ENCODE results near the gene PLS1.
"Not testable (repeated sequence)": the region's sequence is repeated elsewhere in the genome, so short reads cannot be mapped to it uniquely, and the experiment has no call there.

The PLS1 gene

DNA sequence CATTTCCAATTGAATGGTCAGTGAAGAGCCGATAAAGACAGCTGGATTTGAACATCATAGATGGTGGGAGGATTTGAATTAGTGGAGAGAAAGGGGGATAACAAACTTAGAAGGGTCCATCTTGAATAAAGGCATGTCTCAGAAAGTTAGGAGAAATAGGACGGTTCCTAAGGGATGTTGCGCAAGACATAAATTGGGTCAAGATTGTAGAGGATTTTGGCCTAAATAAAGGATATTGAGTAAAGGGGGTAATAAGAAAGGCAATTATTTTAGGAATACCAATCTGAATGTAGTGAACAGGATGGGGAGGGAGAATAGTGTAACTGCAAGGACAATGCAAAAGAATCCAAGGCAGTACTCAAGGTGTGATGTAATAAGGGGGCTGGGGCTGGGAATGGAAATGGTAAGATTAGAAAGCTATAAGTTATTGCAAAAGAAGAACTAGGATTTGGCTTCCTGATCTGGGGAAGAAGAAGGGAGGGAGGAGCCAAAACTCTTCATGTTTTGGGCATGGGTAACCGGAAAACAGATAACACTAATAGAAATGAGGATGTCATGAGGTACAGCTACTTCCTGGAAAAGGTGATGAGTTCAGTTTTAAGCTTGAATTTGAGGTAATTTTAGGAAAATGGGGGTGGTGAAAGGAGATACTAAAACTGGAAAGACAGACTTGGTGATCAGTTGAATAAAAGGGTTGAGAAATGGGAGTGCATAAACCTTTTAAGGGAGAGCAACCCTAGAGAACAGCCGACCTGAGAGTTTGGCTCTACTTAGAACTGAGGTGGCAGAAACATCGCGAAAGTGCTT is 110.3 kb downstream of the PLS1 start:
- no peak overlapping the region for H3K27ac ChIP-seq (ENCODE audit: low read depth, low read length)
- no peaks in the 10 kb centered on the region for H3K36me3 ChIP-seq (ENCODE audit: control insufficient read depth in 5 of 5, insufficient read depth in 5 of 5, low read length in 5 of 5)
- no peak overlapping the region for H3K9ac ChIP-seq (ENCODE audit: low read length in 5 of 5)
- H3K4me3 ChIP-seq (ENCODE audit: low read depth in 1 of 5, low read length in 5 of 5), result no peak overlapping the region
- peaks cover 0 to 3% (median 0%) of the 10 kb centered on the region in 5 donors for H3K4me1 ChIP-seq (ENCODE audit: control insufficient read depth in 5 of 5, insufficient read depth in 5 of 5, low read length in 5 of 5)
- H3K27me3 ChIP-seq (ENCODE audit: control insufficient read depth in 5 of 5, insufficient read depth in 4 of 5, low read length in 5 of 5), result no peaks in the 10 kb centered on the region
- H3K9me3 ChIP-seq (ENCODE audit: control insufficient read depth in 5 of 5, low read length in 5 of 5), result no peaks in the 10 kb centered on the region

DNA sequence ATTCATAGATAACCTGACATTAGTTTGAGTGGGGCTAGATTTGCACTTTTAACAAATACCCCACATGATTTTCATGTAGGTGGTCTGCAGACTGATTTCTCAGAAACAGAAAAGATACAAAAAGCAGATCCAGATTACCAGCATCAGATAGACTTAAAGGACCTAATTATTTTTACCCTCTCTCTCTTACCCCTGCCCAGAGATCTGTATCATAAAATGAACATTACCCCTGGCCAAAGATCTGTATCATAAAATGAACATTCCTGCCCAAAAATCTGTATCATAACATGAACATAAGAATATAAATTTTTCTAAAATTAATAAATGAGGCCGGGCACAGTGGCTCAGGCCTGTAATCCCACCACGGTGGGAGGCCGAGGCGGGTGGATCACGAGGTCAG is 113.0 kb downstream of the PLS1 start:
- H3K27ac ChIP-seq (ENCODE audit: low read depth, low read length), result no peak overlapping the region
- H3K4me1 ChIP-seq (ENCODE audit: control insufficient read depth in 5 of 5, insufficient read depth in 5 of 5, low read length in 5 of 5), result peaks cover 0 to 3% (median 0%) of the 10 kb centered on the region in 5 donors
- H3K36me3 ChIP-seq (ENCODE audit: control insufficient read depth in 5 of 5, insufficient read depth in 5 of 5, low read length in 5 of 5), result no peaks in the 10 kb centered on the region
- no peaks in the 10 kb centered on the region for H3K9me3 ChIP-seq (ENCODE audit: control insufficient read depth in 5 of 5, low read length in 5 of 5)
- no peaks in the 10 kb centered on the region for H3K27me3 ChIP-seq (ENCODE audit: control insufficient read depth in 5 of 5, insufficient read depth in 4 of 5, low read length in 5 of 5)
- H3K9ac ChIP-seq (ENCODE audit: low read length in 5 of 5), result no peak overlapping the region
- H3K4me3 ChIP-seq (ENCODE audit: low read depth in 1 of 5, low read length in 5 of 5), result no peak overlapping the region

- H3K27me3 ChIP-seq (ENCODE audit: control insufficient read depth in 5 of 5, insufficient read depth in 4 of 5, low read length in 5 of 5); H3K27ac ChIP-seq (ENCODE audit: low read depth, low read length); H3K4me3 ChIP-seq (ENCODE audit: low read depth in 1 of 5, low read length in 5 of 5); H3K9ac ChIP-seq (ENCODE audit: low read length in 5 of 5); H3K36me3 ChIP-seq (ENCODE audit: control insufficient read depth in 5 of 5, insufficient read depth in 5 of 5, low read length in 5 of 5); H3K4me1 ChIP-seq (ENCODE audit: control insufficient read depth in 5 of 5, insufficient read depth in 5 of 5, low read length in 5 of 5); H3K9me3 ChIP-seq (ENCODE audit: control insufficient read depth in 5 of 5, low read length in 5 of 5): not testable (repeated sequence)
Observed at GRCh38 chr3:142714882-142715281, 118.7 kb downstream of the PLS1 start.

DNA sequence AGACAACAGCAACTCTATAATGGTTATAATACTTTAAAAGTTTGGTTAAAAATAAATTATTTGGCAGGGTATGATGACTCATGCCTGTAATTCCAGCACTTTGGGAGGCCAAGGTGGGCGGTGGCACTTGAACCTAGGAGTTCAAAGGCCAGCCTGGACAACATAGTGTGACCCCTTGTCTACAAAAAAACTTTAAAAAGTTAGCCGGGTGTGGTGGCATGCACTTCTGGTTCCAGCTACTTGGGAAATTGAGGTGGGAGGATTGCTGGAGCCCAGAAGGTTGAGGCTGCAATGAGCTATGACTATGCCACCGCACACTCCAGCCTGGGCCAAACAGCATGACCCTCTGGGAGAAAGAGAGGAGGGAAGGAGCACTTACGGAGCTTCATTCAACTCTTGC is 119.9 kb downstream of the PLS1 start:
- H3K27ac ChIP-seq (ENCODE audit: low read depth, low read length), result no peak overlapping the region
- H3K9me3 ChIP-seq (ENCODE audit: control insufficient read depth in 5 of 5, low read length in 5 of 5), result no peaks in the 10 kb centered on the region
- H3K4me1 ChIP-seq (ENCODE audit: control insufficient read depth in 5 of 5, insufficient read depth in 5 of 5, low read length in 5 of 5), result no peaks in the 10 kb centered on the region
- no peak overlapping the region for H3K4me3 ChIP-seq (ENCODE audit: low read depth in 1 of 5, low read length in 5 of 5)
- no peak overlapping the region for H3K9ac ChIP-seq (ENCODE audit: low read length in 5 of 5)
- H3K27me3 ChIP-seq (ENCODE audit: control insufficient read depth in 5 of 5, insufficient read depth in 4 of 5, low read length in 5 of 5), result no peaks in the 10 kb centered on the region
- no peaks in the 10 kb centered on the region for H3K36me3 ChIP-seq (ENCODE audit: control insufficient read depth in 5 of 5, insufficient read depth in 5 of 5, low read length in 5 of 5)

GRCh38 chr3:142723665-142723967 is 127.4 kb downstream of the PLS1 start:
- Histone ChIP-seq H3K36me3 (ENCODE audit: control insufficient read depth in 5 of 5, insufficient read depth in 5 of 5, low read length in 5 of 5) (no peaks in the 10 kb centered on the region), H3K4me1 (ENCODE audit: control insufficient read depth in 5 of 5, insufficient read depth in 5 of 5, low read length in 5 of 5) (peaks cover 0 to 14% (median 13%) of the 10 kb centered on the region in 5 donors), H3K9ac (ENCODE audit: low read length in 5 of 5) (peak overlapping the region in 2 of 5 donors; percentile 53 to 59), H3K27ac (ENCODE audit: low read depth, low read length) (no peak overlapping the region), H3K4me3 (ENCODE audit: low read depth in 1 of 5, low read length in 5 of 5) (peak overlapping the region; percentile 67 to 93 (median 84)), H3K9me3 (ENCODE audit: control insufficient read depth in 5 of 5, low read length in 5 of 5) (peaks cover 0 to 2% (median 0%) of the 10 kb centered on the region in 5 donors), H3K27me3 (ENCODE audit: control insufficient read depth in 5 of 5, insufficient read depth in 4 of 5, low read length in 5 of 5) (no peaks in the 10 kb centered on the region)

DNA sequence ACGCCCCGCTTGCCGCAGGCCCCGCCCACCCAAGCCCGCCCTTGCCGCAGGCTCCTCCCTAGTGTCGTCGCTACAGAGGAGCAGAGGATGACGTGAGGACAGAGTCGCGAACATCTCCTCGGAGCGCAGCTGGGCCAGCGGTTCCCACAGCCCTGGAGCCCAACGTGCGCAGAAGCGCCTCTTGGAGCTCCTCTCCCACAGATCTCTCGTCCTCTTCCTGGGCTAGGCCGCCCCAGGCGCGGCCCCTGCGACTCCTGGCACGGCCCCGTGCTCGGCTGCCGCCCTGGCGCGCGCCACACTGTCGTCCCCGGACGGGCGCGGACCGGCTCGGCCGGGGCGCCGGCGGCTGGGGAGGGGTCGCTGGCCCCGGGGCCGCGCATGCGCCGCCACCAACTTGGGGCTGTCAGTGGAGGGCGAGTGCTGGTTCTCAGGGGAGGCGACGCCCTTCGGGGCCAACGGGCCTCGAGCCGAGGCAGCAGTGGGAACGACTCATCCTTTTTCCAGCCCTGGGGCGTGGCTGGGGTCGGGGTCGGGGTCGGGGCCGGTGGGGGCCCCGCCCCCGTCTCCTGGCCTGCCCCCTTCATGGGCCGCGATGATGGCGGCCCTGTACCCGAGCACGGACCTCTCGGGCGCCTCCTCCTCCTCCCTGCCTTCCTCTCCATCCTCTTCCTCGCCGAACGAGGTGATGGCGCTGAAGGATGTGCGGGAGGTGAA is 127.9 kb downstream of the PLS1 start, which contains the start of gene TRPC1:
TSS of gene TRPC1 (plus strand) at position 67 of the 714 bp plus-strand sequence. CDS start at position 593, 526 bp downstream.
- H3K9me3 ChIP-seq (ENCODE audit: control insufficient read depth in 5 of 5, low read length in 5 of 5), result peaks cover 0 to 2% (median 0%) of the 10 kb centered on the region in 5 donors
- peaks cover 0 to 14% (median 13%) of the 10 kb centered on the region in 5 donors for H3K4me1 ChIP-seq (ENCODE audit: control insufficient read depth in 5 of 5, insufficient read depth in 5 of 5, low read length in 5 of 5)
- H3K36me3 ChIP-seq (ENCODE audit: control insufficient read depth in 5 of 5, insufficient read depth in 5 of 5, low read length in 5 of 5), result no peaks in the 10 kb centered on the region
- H3K9ac ChIP-seq (ENCODE audit: low read length in 5 of 5), result peak within 1 kb of the TSS; percentile 38 to 79 (median 68)
- H3K27ac ChIP-seq (ENCODE audit: low read depth, low read length), result peak within 1 kb of the TSS; percentile 54
- no peaks in the 10 kb centered on the region for H3K27me3 ChIP-seq (ENCODE audit: control insufficient read depth in 5 of 5, insufficient read depth in 4 of 5, low read length in 5 of 5)
- peak within 1 kb of the TSS; percentile 83 to 97 (median 84) for H3K4me3 ChIP-seq (ENCODE audit: low read depth in 1 of 5, low read length in 5 of 5)

GRCh38 chr3:142724682-142725356 is 128.6 kb downstream of the PLS1 start:
- peaks cover 0 to 14% (median 13%) of the 10 kb centered on the region in 5 donors for H3K4me1 ChIP-seq (ENCODE audit: control insufficient read depth in 5 of 5, insufficient read depth in 5 of 5, low read length in 5 of 5)
- peak overlapping the region; percentile 54 for H3K27ac ChIP-seq (ENCODE audit: low read depth, low read length)

GRCh38 chr3:142725357-142725739 is 129.2 kb downstream of the PLS1 start:
- no peaks in the 10 kb centered on the region for H3K27me3 ChIP-seq (ENCODE audit: control insufficient read depth in 5 of 5, insufficient read depth in 4 of 5, low read length in 5 of 5)
- H3K9me3 ChIP-seq (ENCODE audit: control insufficient read depth in 5 of 5, low read length in 5 of 5), result peaks cover 0 to 2% (median 0%) of the 10 kb centered on the region in 5 donors
- H3K4me1 ChIP-seq (ENCODE audit: control insufficient read depth in 5 of 5, insufficient read depth in 5 of 5, low read length in 5 of 5), result peaks cover 0 to 14% (median 13%) of the 10 kb centered on the region in 5 donors
- H3K4me3 ChIP-seq (ENCODE audit: low read depth in 1 of 5, low read length in 5 of 5), result peak overlapping the region in 4 of 5 donors; percentile 65 to 93 (median 84)
- no peaks in the 10 kb centered on the region for H3K36me3 ChIP-seq (ENCODE audit: control insufficient read depth in 5 of 5, insufficient read depth in 5 of 5, low read length in 5 of 5)
- H3K27ac ChIP-seq (ENCODE audit: low read depth, low read length), result no peak overlapping the region
- H3K9ac ChIP-seq (ENCODE audit: low read length in 5 of 5), result peak overlapping the region in 1 of 5 donors; percentile 74

More at GRCh38 chr3:142724682-142725356, 128.6 kb downstream of the PLS1 start:
- H3K9me3 ChIP-seq (ENCODE audit: control insufficient read depth in 5 of 5, low read length in 5 of 5), result peaks cover 0 to 2% (median 0%) of the 10 kb centered on the region in 5 donors
- peak overlapping the region; percentile 38 to 74 (median 68) for H3K9ac ChIP-seq (ENCODE audit: low read length in 5 of 5)
- no peaks in the 10 kb centered on the region for H3K36me3 ChIP-seq (ENCODE audit: control insufficient read depth in 5 of 5, insufficient read depth in 5 of 5, low read length in 5 of 5)
- H3K4me3 ChIP-seq (ENCODE audit: low read depth in 1 of 5, low read length in 5 of 5), result peak overlapping the region; percentile 83 to 97 (median 84)
- no peaks in the 10 kb centered on the region for H3K27me3 ChIP-seq (ENCODE audit: control insufficient read depth in 5 of 5, insufficient read depth in 4 of 5, low read length in 5 of 5)

DNA sequence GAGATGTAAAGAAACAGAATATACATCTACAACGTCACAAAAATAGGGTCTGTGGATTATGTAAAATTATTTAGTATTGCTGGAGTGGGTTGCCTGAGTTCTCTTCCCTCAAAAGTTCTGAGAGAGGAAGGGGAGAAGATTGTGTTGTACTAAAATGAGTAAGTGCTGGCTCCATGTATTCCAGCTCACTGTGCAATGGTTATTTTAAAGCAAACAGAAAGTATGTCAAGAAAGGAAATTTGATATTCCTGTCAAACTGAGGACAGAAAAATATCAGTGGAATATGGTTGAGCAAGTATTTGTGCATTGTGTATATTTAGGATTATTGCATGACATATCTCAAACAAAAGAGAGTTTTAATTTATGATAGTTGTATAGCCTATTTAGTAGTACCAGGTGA is 129.8 kb downstream of the PLS1 start:
- no peak overlapping the region for H3K4me3 ChIP-seq (ENCODE audit: low read depth in 1 of 5, low read length in 5 of 5)
- H3K27ac ChIP-seq (ENCODE audit: low read depth, low read length), result no peak overlapping the region
- H3K9ac ChIP-seq (ENCODE audit: low read length in 5 of 5), result no peak overlapping the region
- H3K4me1 ChIP-seq (ENCODE audit: control insufficient read depth in 5 of 5, insufficient read depth in 5 of 5, low read length in 5 of 5), result peaks cover 0 to 14% (median 13%) of the 10 kb centered on the region in 5 donors
- H3K27me3 ChIP-seq (ENCODE audit: control insufficient read depth in 5 of 5, insufficient read depth in 4 of 5, low read length in 5 of 5), result no peaks in the 10 kb centered on the region
- H3K9me3 ChIP-seq (ENCODE audit: control insufficient read depth in 5 of 5, low read length in 5 of 5), result peaks cover 0 to 2% (median 0%) of the 10 kb centered on the region in 5 donors
- H3K36me3 ChIP-seq (ENCODE audit: control insufficient read depth in 5 of 5, insufficient read depth in 5 of 5, low read length in 5 of 5), result no peaks in the 10 kb centered on the region
